K562 (cell line): ENCODE results near the gene COL4A6. TPM values are rescaled to one million over a fixed set of nuclear protein-coding genes. Genes with fewer than 3 reads are reported as not detected.

Source experiments
- CHD1 ChIP-seq: fragments of 200-600 bp; sonication (generic); IDR thresholded peaks from one replicate; pipeline ENCODE4 v1.6.1; 2012; ENCODE audit warnings: mild to moderate bottlenecking, moderate library complexity, low read length, inconsistent platforms
- CUX1 ChIP-seq: fragments of 200-800 bp; sonication (Bioruptor generic); IDR thresholded peaks from 2 replicates; pipeline ENCODE4 v1.6.1; 2016; ENCODE audit warnings: missing genetic modification characterization, missing compliant biosample characterization
- ELF1 ChIP-seq: fragments of 200-800 bp; sonication (Bioruptor generic); IDR thresholded peaks from 2 replicates; pipeline ENCODE4 v1.6.1; 2016; ENCODE audit warnings: missing genetic modification characterization, missing compliant biosample characterization
- FOXM1 ChIP-seq, 2 experiments: fragments of 450-650 bp in 1 of 2; sonication (generic) in 1 of 2; formaldehyde crosslinking in 1 of 2; IDR thresholded peaks; 2 replicates each; pipeline versions ENCODE4 v1.6.1 to v1.9.0; 2017 to 2022; ENCODE audit warnings: low read depth in 2 of 2, mild to moderate bottlenecking in 2 of 2, missing genetic modification reagents in 1 of 2, moderate library complexity in 1 of 2
- GATA2 ChIP-seq: sonication (generic); formaldehyde crosslinking; IDR thresholded peaks from 2 replicates; pipeline ENCODE4 v1.4.0; 2020; ENCODE audit warnings: mild to moderate bottlenecking, missing genetic modification reagents
- GTF2A2 ChIP-seq: IDR thresholded peaks from 2 replicates; pipeline ENCODE4 v1.6.1; 2016; ENCODE audit warnings: mild to moderate bottlenecking, missing genetic modification characterization, missing compliant biosample characterization
- MGA ChIP-seq: fragments of 450-650 bp; IDR thresholded peaks from 2 replicates; pipeline ENCODE4 v1.6.1; 2016; ENCODE audit warnings: mild to moderate bottlenecking, moderate library complexity
- NUFIP1 ChIP-seq: fragments of 450-650 bp; IDR thresholded peaks from 2 replicates; pipeline ENCODE4 v1.6.1; 2018; ENCODE audit not compliant: partially characterized antibody
- RAD21 ChIP-seq, 2 experiments: fragments of 250-450 bp in 1 of 2; fragments of 450-650 bp in 1 of 2; sonication (Bioruptor Pico) in 1 of 2; formaldehyde crosslinking in 1 of 2; IDR thresholded peaks in 1 of 2; conservative IDR thresholded peaks in 1 of 2; 2 replicates each; pipeline versions ENCODE4 v1.4.0 to v1.8.0; 2020 to 2022; ENCODE audit warnings: mild to moderate bottlenecking in 2 of 2, moderate library complexity in 1 of 2
- RB1 ChIP-seq: fragments of 450-650 bp; IDR thresholded peaks from 2 replicates; pipeline ENCODE4 v1.6.1; 2017; ENCODE audit warnings: low read depth, mild to moderate bottlenecking
- RCOR1 ChIP-seq, 2 experiments: IDR thresholded peaks; 2 replicates each; pipeline ENCODE4 v1.6.1; 2012; ENCODE audit warnings: low read depth in 2 of 2, low read length in 2 of 2, borderline replicate concordance in 1 of 2, improper control_type of control experiment in 1 of 2
- ZNF174 ChIP-seq: fragments of 250-450 bp; sonication (Bioruptor Pico); IDR thresholded peaks from 2 replicates; pipeline ENCODE4 v1.4.0; 2020; ENCODE audit warnings: mild to moderate bottlenecking
- polyA plus RNA-seq, 8 experiments: library from polyadenylated mRNA; depleted of rRNA in 4 of 8; stranded (reverse) in 5 of 8; unstranded in 3 of 8; fragments of >200 nt; fragmentation: Nextera tagmentation in 2 of 8; fragmentation: Illumina TruSeq in 1 of 8; extraction: Ambion mirVana in 2 of 8; extraction: Trizol in 1 of 8; gene quantifications; 2 replicates each; pipeline versions ENCODE4 v1.2.1 to v1.2.3, GENCODE V29; 2011 to 2014; ENCODE audit warnings: inconsistent platforms in 1 of 8, missing spikeins in 1 of 8
- total RNA-seq, 7 experiments: library from RNA; depleted of rRNA in 6 of 7; stranded (reverse); fragments of >200 nt in 6 of 7; fragmentation: Illumina TruSeq in 2 of 7; extraction: Trizol in 2 of 7; gene quantifications; 2 replicates each; pipeline versions ENCODE4 v1.2.1 to v1.2.3, GENCODE V29; 2011 to 2021; ENCODE audit warnings: low replicate concordance in 1 of 7

COL4A6 gene
- total and polyA plus RNA-seq, 9 of the 15 experiments (the other 6 are each of a cell fraction or from before 2014, with no cell fraction given) = 0.02 to 0.05 TPM; not detected in 7

- TF ChIP-seq MGA = no peak
- TF ChIP-seq ELF1 = no peak
- TF ChIP-seq RCOR1 (IDR thresholded peaks at IDR 0.05; ENCODE audit: borderline replicate concordance in 1 of 2, low read depth in 2 of 2, low read length in 2 of 2) = peak in 1 of 2 experiments; percentile 79; a peak in 2 of 4 replicates
- TF ChIP-seq ZNF174 (CRISPR knock-in tag) = no peak
- no peak for TF ChIP-seq FOXM1 (IDR thresholded peaks at IDR 0.05; ENCODE audit: low read depth)
- no peak for TF ChIP-seq FOXM1 (CRISPR knock-in tag; IDR thresholded peaks at IDR 0.05; ENCODE audit: low read depth)
- no peak for TF ChIP-seq CHD1
- TF ChIP-seq GTF2A2 (tag) = no peak
- no peak for TF ChIP-seq CUX1 (CRISPR knock-in tag)
- TF ChIP-seq GATA2 (CRISPR knock-in tag) = peak; percentile 42; the same call in 1 of the 2 replicates
- no peak for TF ChIP-seq NUFIP1
- TF ChIP-seq RB1 = no peak
- TF ChIP-seq RAD21 (CRISPR knock-in tag; conservative IDR thresholded peaks at IDR 0.05 in 1 of 2, IDR thresholded peaks at IDR 0.05 in 1 of 2) = peak; percentile 29 to 58; a peak in 3 of 4 replicates
Measured at GRCh38 chrX:108199691-108200090, 238.5 kb downstream of the COL4A6 start (continued).
